GM18511 (cell line): ENCODE measurements around the gene MRPL55.

Experiments
- ATAC-seq: cut with Tn5 transposase; IDR thresholded peaks from one replicate; pipeline ENCODE4 v1.9.1; 2021; ENCODE audit warnings: mild to moderate bottlenecking, moderate library complexity; ENCODE audit not compliant: unreplicated experiment

MRPL55 gene

DNA sequence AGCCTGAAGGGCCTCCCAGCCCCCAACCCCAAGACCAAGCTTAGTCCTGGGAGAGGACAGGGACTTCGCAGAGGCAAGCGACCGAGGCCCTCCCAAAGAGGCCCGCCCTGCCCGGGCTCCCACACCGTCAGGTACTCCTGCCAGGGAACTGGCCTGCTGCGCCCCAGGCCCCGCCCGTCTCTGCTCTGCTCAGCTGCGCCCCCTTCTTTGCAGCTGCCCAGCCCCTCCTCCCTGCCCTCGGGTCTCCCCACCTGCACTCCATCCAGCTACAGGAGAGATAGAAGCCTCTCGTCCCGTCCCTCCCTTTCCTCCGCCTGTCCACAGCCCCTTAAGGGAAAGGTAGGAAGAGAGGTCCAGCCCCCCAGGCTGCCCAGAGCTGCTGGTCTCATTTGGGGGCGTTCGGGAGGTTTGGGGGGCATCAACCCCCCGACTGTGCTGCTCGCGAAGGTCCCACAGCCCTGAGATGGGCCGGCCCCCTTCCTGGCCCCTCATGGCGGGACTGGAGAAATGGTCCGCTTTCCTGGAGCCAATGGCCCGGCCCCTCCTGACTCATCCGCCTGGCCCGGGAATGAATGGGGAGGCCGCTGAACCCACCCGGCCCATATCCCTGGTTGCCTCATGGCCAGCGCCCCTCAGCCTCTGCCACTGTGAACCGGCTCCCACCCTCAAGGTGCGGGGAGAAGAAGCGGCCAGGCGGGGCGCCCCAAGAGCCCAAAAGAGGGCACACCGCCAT is 48.5 kb downstream of the MRPL55 start:
- no peak for ATAC-seq

DNA sequence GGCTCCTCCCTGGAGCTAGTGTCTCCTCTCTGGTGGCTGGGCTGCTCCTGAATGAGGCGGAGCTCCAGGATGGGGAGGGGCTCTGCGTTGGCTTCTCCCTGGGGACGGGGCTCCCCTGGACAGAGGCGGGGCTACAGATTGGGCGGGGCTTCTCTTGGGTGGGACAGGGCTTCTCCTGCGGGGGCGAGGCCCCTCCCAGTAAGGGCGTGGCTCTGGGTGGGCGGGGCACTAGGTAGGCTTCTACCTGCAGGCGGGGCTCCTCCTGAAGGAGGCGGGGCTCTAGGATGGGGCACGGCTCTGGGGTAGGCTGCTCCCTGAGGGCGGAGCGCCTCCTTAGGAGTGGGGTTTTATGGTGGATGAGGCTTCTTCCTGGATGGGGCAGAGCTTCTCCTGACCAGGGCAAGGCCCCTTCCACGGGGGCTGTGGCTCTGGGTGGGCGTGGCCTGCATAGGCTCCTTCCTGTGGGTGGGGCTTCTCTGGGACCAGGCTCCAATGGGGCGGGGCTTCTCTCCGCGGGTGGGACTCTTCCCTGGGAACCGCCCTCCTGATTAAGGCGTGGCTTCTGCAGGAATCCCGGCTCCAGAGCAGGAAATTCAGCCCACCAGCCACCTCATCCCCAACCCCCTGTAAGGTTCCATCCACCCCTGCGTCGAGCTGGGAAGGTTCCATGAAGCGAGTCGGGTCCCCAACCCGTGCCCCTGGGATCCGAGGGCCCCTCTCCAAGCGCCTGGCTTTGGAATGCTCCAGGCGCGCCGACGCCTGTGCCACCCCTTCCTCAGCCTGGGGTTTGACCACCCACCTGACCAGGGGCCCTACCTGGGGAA is 49.3 kb downstream of the MRPL55 start:
- ATAC-seq = no peak

DNA sequence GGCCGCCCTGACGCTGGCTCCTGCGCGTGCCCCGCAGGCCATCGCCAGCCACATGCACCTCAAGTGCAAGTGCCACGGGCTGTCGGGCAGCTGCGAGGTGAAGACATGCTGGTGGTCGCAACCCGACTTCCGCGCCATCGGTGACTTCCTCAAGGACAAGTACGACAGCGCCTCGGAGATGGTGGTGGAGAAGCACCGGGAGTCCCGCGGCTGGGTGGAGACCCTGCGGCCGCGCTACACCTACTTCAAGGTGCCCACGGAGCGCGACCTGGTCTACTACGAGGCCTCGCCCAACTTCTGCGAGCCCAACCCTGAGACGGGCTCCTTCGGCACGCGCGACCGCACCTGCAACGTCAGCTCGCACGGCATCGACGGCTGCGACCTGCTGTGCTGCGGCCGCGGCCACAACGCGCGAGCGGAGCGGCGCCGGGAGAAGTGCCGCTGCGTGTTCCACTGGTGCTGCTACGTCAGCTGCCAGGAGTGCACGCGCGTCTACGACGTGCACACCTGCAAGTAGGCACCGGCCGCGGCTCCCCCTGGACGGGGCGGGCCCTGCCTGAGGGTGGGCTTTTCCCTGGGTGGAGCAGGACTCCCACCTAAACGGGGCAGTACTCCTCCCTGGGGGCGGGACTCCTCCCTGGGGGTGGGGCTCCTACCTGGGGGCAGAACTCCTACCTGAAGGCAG is 50.0 kb downstream of the MRPL55 start:
- ATAC-seq = no peak

DNA sequence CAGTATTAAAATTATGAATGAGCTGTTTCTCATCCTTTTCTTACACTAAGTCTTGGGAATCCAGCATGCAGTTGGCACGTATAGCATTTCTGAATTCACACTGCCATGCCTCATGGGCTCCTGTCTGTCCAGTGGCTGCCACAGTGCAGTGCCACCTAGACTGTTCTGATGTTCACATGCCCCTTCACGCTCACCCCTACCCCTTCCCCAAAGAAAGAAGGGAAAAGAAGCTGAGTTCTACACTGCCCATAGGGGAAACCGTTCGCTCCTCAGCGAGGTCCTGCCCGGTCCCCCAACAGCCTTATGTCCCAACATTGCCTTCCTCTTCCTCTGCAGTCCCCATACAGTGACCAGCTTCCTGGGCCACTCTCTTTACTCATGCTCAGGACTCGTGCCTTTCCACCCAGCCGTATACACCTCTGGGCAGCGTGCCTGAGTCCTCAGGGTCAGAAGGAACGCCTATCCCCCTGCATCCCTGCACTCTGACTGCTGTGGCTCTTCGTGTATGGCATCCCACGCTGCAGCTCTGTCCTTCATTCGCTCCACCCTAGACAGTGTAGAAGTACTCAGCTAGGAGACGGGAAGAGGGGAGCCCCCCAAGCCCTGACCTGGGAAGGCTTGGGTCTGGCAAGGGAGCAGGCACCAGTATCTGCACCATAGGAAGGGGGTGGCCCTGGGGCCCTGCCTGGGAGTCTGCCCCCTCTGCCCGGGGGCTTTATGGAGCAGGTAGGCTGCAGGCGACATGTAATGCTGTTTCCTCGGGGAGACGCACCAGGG is 50.7 kb downstream of the MRPL55 start:
- ATAC-seq = no peak
